ENCODE measurements around the gene EDEM3. TPM values are rescaled to one million over a fixed set of nuclear protein-coding genes. Genes with fewer than 3 reads are reported as not detected.

The EDEM3 gene, protein sequence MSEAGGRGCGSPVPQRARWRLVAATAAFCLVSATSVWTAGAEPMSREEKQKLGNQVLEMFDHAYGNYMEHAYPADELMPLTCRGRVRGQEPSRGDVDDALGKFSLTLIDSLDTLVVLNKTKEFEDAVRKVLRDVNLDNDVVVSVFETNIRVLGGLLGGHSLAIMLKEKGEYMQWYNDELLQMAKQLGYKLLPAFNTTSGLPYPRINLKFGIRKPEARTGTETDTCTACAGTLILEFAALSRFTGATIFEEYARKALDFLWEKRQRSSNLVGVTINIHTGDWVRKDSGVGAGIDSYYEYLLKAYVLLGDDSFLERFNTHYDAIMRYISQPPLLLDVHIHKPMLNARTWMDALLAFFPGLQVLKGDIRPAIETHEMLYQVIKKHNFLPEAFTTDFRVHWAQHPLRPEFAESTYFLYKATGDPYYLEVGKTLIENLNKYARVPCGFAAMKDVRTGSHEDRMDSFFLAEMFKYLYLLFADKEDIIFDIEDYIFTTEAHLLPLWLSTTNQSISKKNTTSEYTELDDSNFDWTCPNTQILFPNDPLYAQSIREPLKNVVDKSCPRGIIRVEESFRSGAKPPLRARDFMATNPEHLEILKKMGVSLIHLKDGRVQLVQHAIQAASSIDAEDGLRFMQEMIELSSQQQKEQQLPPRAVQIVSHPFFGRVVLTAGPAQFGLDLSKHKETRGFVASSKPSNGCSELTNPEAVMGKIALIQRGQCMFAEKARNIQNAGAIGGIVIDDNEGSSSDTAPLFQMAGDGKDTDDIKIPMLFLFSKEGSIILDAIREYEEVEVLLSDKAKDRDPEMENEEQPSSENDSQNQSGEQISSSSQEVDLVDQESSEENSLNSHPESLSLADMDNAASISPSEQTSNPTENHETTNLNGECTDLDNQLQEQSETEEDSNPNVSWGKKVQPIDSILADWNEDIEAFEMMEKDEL
- total RNA-seq (10 to 100 TPM; 38.9 to 43.0 TPM), polyA plus RNA-seq (10 to 100 TPM in 2 of 3 donors, 1 to 10 TPM in 1; 8.8 to 14.1 (median 12.5) TPM), total RNA-seq (51.9 to 140 (median 85.0) reads per million in 6 experiments)

DNA sequence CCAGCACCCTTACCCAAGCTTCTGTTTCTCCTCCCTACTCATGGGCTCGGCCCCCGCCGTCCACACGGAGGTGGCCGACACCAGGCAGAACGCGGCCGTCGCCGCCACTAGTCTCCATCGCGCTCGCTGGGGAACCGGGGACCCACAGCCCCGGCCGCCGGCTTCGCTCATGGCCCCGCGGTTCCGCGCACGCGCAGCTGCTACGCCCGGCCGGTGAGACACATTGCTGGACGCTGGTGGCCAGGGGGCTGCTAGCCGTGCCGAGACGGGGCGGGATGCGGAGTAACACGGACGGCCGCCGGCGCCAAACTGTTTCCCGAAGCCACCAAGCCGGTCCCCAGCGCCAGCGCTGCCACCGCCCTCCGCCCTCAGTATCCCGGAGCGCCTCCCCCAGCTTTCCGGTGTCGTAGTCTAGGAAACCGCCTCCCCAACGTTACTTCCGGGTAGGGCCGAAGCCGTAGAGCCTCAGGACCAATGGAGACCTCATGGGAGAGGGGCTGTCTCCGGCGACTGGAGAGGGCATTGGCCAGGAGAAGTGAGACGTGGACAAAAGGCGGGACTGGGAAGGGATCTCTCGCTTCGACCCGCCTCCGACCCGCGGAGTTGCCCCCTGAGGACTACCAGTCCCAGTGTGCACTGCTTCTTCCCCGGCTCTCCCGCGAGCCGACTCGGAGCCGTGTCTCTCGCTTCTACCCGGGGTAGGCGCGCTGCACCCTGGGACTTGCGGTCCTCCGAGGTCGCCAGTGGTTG lies at the start of gene EDEM3:
EDEM3 (minus strand) TSS at position 383 of the 750 bp plus-strand sequence; CDS start at position 171, 212 bp downstream.
- peaks cover 0 to 9% (median 2%) of the 10 kb centered on the region in 5 donors for H3K27me3 Mint-ChIP-seq

DNA sequence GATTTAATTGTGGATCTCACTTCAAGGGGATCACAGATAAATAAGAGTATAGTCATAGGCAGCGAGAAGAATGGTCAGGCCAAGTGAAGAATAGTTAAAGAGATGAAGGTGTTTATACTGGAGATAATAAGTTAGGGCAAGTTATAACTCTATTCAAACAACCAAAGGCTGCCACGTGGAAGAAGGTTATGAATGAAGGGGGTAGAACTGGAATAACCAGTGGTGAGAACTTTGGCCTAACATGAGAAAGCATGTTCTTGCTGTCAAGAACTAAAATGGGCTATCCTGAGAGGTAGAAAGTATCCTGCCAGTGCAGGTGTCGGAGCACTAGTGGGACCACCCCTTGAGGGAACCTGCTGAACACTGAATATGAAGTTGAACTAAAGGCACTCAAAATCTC lies 49.6 kb upstream of the EDEM3 start:
- no peaks in the 10 kb centered on the region for H3K36me3 Mint-ChIP-seq
- H3K4me3 Mint-ChIP-seq = no peak overlapping the region
- H3K27ac Mint-ChIP-seq = no peak overlapping the region
- POLR2A ChIA-PET = no interaction called here
- peaks cover 0 to 2% (median 0%) of the 10 kb centered on the region in 5 donors for H3K27me3 Mint-ChIP-seq
- DNase-seq (no peak), ATAC-seq (no peak)
- H3K9me3 Mint-ChIP-seq = no peaks in the 10 kb centered on the region
- H3K4me1 Mint-ChIP-seq = peaks cover 2 to 6% (median 2%) of the 10 kb centered on the region in 4 donors

More for the DNA sequence above, at the start of gene EDEM3:
- ATAC-seq (peak; percentile 91 to 93), DNase-seq (peak; percentile 87 to 99 (median 98))
- peak within 1 kb of the TSS; percentile 89 to 97 (median 92) for H3K4me3 Mint-ChIP-seq
- H3K9me3 Mint-ChIP-seq = no peaks in the 10 kb centered on the region
- no peaks in the 10 kb centered on the region for H3K36me3 Mint-ChIP-seq
- POLR2A ChIA-PET = interaction anchor here (0.7 to 2.3 kb wide), 6 partner anchors 11 to 486 kb away, joined by 3 to 16 read pairs (median 4); partner anchors contain the start of genes RNF2, SWT1 and TRMT1L
- peaks cover 15 to 46% (median 33%) of the 10 kb centered on the region in 4 donors for H3K4me1 Mint-ChIP-seq
- H3K27ac Mint-ChIP-seq = peak within 1 kb of the TSS; percentile 87 to 97 (median 93)

DNA sequence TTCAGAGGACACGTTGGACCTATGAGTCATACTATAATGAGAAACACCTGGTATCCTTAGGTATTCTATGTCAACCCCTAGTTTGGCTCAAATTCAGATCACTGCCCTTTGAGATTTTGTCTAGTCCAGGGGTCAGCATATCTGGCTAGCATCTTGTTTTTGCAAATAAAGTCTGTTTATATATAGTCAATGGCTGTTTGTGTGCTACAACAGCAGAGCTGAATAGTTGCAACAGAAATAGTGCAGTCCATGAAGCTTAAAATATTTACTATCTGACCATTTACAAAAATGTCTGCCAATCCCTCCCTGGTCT lies 48.5 kb upstream of the EDEM3 start:
- ATAC-seq (no peak), DNase-seq (no peak)
- Mint-ChIP-seq H3K36me3 (no peaks in the 10 kb centered on the region), H3K4me3 (no peak overlapping the region), H3K27ac (no peak overlapping the region), H3K9me3 (no peaks in the 10 kb centered on the region), H3K27me3 (peaks cover 0 to 2% (median 0%) of the 10 kb centered on the region in 5 donors), H3K4me1 (peaks cover 2 to 6% (median 2%) of the 10 kb centered on the region in 4 donors)
- POLR2A ChIA-PET = no interaction called here

DNA sequence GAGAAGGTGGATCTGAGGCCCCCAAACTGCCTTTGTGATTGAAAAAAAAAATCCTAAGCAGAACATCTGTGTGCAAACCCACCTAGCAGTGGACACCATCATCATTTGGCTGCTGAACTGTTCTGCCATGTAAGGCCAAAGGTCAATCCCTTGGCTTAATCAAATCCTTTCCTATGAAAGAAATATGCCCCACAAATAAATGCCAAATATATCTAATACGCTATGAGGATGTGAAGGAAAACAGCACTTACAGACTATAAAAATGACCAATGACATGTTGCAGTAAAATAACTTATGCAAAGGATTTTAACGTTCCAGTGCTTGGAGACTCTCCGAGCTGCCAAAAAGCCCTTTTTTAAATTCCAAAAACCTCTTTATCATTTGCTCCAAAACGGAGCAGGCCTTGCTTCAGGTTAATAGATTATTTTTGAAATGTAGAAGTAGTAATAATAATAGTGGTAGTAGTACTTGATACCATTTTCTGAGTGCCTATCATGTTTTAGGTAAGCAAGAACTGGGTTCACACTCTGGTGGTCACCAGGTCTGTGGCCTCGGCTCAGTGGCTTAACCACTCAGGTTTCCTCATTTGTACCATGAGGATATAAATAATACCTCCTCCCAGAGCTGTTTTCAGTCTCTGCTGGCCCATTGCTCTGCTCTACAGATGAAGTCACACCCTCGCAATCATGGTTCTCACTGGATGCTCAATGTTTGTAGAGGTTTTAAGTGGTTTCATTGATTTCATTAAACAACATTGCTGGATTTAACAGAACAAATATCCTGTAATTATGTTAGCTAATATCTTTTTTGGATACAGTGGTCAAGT lies 47.9 kb upstream of the EDEM3 start:
- H3K27ac Mint-ChIP-seq = no peak overlapping the region
- POLR2A ChIA-PET = no interaction called here

DNA sequence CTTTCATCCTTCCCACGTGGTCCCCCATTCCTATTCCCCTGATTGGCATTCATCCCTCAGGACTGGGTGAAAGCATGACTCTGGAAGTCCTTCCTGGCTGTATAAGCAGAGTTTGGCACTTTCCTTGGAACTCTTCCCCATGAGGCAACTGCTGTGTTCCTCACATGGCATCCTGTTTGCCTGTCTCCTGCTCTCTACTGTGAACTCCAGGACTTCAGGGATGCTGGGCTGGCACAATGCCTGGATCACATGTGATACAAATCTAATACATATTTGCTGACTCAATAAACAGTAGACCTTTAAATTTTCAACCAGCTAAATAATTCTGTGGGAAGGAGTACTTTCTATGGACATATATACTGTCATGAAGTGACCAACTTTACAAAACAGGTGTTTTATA lies 46.8 kb upstream of the EDEM3 start:
- H3K4me1 Mint-ChIP-seq = peaks cover 2 to 6% (median 2%) of the 10 kb centered on the region in 4 donors
- peaks cover 0 to 2% (median 0%) of the 10 kb centered on the region in 5 donors for H3K27me3 Mint-ChIP-seq
- POLR2A ChIA-PET = no interaction called here
- ATAC-seq (no peak), DNase-seq (no peak)
- H3K27ac Mint-ChIP-seq = no peak overlapping the region
- H3K36me3 Mint-ChIP-seq = no peaks in the 10 kb centered on the region
- no peaks in the 10 kb centered on the region for H3K9me3 Mint-ChIP-seq
- no peak overlapping the region for H3K4me3 Mint-ChIP-seq

More for the DNA sequence above, 47.9 kb upstream of the EDEM3 start:
- Mint-ChIP-seq H3K36me3 (no peaks in the 10 kb centered on the region), H3K4me3 (no peak overlapping the region), H3K9me3 (no peaks in the 10 kb centered on the region), H3K4me1 (peaks cover 2 to 6% (median 2%) of the 10 kb centered on the region in 4 donors), H3K27me3 (peaks cover 0 to 2% (median 0%) of the 10 kb centered on the region in 5 donors)
- no peak for ATAC-seq
- no peak for DNase-seq

DNA sequence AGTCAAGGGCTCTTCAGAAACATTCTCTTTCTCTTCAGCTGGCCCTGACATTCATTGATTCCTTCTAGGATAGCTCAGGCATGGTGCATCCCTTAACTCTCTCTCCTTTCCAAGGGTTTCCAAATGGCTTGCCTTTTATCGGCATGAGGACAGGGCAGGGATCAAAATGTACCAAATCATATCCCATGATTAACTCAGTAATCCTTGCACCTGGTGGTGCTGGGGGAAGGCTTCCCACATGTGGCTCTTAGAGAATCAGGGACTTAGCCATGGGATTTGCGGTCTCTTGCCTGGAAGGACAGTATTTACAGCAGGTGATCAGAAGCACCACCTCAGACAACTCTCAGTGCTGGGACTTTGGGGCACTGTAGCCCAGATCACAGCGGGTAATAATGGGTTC lies 46.2 kb upstream of the EDEM3 start:
- no peak for DNase-seq
- H3K4me1 Mint-ChIP-seq = peaks cover 2 to 6% (median 2%) of the 10 kb centered on the region in 4 donors
- H3K36me3 Mint-ChIP-seq = no peaks in the 10 kb centered on the region
- no peak for ATAC-seq
- POLR2A ChIA-PET = no interaction called here
- no peak overlapping the region for H3K27ac Mint-ChIP-seq
- no peaks in the 10 kb centered on the region for H3K9me3 Mint-ChIP-seq
- H3K27me3 Mint-ChIP-seq = peaks cover 0 to 2% (median 0%) of the 10 kb centered on the region in 5 donors
- no peak overlapping the region for H3K4me3 Mint-ChIP-seq

DNA sequence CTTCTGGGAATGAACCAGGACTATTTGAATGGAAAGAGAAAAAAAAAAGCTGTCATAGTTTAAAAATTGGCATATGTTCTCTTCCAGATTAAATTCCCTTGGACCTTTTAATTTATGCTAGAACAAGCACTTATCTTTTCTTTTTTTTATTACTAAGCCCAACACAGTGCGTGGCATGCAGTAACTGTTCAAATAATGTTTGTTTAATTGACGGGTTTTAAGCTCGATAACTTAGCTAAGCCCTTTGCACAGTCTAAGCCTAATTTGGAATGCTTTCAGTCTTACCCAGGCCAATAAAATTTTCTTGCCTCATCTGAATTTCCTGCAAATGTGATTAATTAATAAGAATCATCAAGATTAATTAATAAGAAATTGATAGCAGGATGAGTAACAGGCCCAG lies 39.3 kb upstream of the EDEM3 start:
- Mint-ChIP-seq H3K4me3 (no peak overlapping the region), H3K9me3 (no peaks in the 10 kb centered on the region), H3K36me3 (no peaks in the 10 kb centered on the region), H3K4me1 (peaks cover 0 to 10% (median 5%) of the 10 kb centered on the region in 4 donors), H3K27me3 (no peaks in the 10 kb centered on the region), H3K27ac (no peak overlapping the region)
- ATAC-seq (no peak), DNase-seq (no peak)
- POLR2A ChIA-PET = no interaction called here

DNA sequence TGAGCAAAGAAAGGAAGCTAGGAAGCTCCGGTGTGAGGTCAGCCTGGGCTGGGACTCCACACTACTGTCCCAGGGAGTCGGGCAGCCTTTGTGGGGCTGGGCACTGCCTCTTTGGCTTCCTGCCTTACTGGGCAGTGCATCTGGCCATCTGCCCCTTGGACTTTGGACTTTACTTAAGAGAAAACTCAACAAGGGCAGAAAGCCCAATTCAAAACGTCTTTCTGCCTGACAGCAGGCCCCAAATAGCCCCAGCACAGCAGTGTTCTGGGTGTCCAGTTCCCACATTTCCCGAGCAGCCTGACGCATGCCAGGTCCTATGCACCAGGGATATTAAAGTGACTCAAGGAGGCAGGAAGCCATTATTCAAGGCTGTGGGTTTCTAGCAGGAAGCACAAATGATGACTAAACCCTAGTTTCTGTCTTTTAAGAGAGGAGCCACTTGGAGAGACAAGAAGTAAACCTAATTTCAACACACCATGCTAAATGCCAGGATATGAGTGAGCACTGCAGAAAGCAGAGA lies 37.9 kb upstream of the EDEM3 start:
- ATAC-seq (no peak), DNase-seq (no peak)
- peak overlapping the region in 2 of 10 donors; percentile 18 to 25 for H3K27ac Mint-ChIP-seq
- POLR2A ChIA-PET = no interaction called here
- no peaks in the 10 kb centered on the region for H3K27me3 Mint-ChIP-seq
- H3K4me3 Mint-ChIP-seq = no peak overlapping the region
- no peaks in the 10 kb centered on the region for H3K9me3 Mint-ChIP-seq
- peaks cover 0 to 10% (median 5%) of the 10 kb centered on the region in 4 donors for H3K4me1 Mint-ChIP-seq
- no peaks in the 10 kb centered on the region for H3K36me3 Mint-ChIP-seq

DNA sequence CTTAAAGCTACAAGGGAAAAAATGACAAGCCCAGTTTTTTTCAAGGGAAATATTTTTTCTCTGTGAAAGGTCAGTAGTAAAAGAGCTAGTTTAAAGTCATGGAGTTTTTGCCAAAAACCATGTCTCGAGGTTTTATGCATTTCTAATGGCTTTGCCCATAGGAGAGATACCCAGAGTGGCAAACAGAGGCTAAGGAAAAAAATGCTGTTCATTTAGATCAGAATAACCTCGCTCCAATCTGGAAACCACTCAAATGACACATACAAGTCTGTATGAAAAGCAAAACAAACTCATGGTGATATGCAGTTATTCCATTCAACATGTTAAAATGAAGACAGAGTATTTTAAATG lies 36.9 kb upstream of the EDEM3 start:
- no peak overlapping the region for H3K27ac Mint-ChIP-seq

DNA sequence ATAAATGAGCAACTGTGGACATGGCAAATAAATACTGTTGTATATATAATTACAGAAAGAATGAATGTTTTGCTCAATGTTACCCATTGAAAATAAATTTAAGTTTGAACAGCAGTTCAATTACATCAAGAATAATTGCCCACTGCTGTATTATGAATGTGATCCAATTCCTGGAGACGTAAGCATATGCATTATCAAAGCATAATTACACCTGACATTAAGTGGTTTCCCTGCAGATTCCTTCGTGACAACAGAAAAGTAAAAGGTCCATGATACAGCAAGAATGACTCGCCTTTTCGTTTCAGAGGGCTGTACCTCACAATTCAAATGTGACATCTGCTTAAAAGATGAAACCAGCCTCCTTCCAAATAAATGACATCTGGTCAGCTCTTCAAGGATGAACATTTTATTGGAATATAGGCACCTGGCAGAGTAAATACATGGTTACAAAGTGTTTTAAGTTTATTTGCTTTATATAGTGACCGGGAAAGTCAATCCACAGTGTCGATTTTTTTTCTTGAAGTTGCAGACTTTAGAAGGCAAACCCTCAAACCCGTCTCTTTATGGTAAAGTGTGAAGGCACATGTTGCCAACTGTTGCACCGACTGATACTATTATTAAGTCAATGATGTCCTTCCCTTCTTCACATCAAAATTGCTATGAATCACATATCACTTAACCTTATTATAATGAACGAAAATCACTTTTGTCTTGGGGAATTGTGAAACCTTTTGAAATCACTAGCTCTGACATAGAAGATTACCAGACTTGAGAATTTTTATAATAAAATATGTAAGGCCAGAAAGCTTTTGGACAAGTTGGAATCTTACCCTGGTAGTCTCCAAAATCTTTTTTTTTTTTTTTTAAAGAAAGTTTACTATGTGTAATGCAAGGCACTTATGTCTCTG lies 36.2 kb upstream of the EDEM3 start:
- POLR2A ChIA-PET = no interaction called here
- Mint-ChIP-seq H3K4me3 (no peak overlapping the region), H3K27me3 (no peaks in the 10 kb centered on the region)

More for the DNA sequence above, 36.9 kb upstream of the EDEM3 start:
- Mint-ChIP-seq H3K4me3 (no peak overlapping the region), H3K9me3 (peaks cover 0 to 5% (median 0%) of the 10 kb centered on the region in 9 donors), H3K4me1 (peaks cover 1 to 14% (median 5%) of the 10 kb centered on the region in 4 donors), H3K36me3 (no peaks in the 10 kb centered on the region), H3K27me3 (no peaks in the 10 kb centered on the region)
- no peak for DNase-seq
- ATAC-seq = no peak
- POLR2A ChIA-PET = no interaction called here

DNA sequence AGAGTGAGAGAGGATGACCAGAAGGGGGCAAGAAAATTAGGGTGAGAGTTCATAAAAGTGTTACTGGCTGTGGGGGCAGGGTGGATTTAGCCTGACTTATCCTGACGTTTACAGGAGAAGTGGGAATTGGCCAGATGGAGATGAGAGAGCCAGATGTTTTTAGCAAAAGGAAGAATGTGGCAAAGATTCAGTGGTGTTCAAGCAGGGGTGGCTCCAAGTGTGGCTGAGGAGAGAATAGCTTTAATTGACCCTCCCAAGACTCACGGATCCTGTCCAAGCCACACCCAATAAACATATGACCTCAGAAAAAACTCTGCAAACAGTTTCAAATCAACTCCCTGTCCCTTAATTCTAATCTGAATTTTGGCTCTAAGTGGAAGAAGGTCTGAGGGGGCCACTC lies 35.2 kb upstream of the EDEM3 start:
- H3K4me1 Mint-ChIP-seq = peaks cover 1 to 14% (median 5%) of the 10 kb centered on the region in 4 donors
- no peaks in the 10 kb centered on the region for H3K27me3 Mint-ChIP-seq
- H3K27ac Mint-ChIP-seq = no peak overlapping the region
- peaks cover 3 to 14% (median 7%) of the 10 kb centered on the region in 9 donors for H3K9me3 Mint-ChIP-seq
- H3K36me3 Mint-ChIP-seq = peaks cover 0 to 8% (median 7%) of the 10 kb centered on the region in 3 donors
- POLR2A ChIA-PET = no interaction called here
- no peak overlapping the region for H3K4me3 Mint-ChIP-seq
- ATAC-seq = no peak
- no peak for DNase-seq

More for the DNA sequence above, 36.2 kb upstream of the EDEM3 start:
- Mint-ChIP-seq H3K36me3 (no peaks in the 10 kb centered on the region), H3K4me1 (peaks cover 1 to 14% (median 5%) of the 10 kb centered on the region in 4 donors), H3K27ac (no peak overlapping the region), H3K9me3 (peaks cover 0 to 5% (median 0%) of the 10 kb centered on the region in 9 donors)
- ATAC-seq = no peak
- no peak for DNase-seq
